Immature natural killer cell (primary cell): ENCODE results near the gene TCP11L2. TPM values are rescaled to one million over a fixed set of nuclear protein-coding genes. Genes with fewer than 3 reads are reported as not detected.

ENCODE experiments used
- DNase-seq, 3 donors: peaks; one replicate each; pipeline ENCODE4 v3.0.0; 2022; ENCODE audit warnings: mixed read lengths in 1 of 3
- H3K27ac Mint-ChIP-seq, 6 donors: one replicate each; pipeline ENCODE4 v1.8.0; 2020; ENCODE audit warnings: mixed read lengths in 6 of 6, mild to moderate bottlenecking in 5 of 6, inconsistent platforms in 4 of 6, moderate library complexity in 3 of 6
- H3K27me3 Mint-ChIP-seq, 3 donors: one replicate each; pipeline ENCODE4 v1.8.0; 2020 to 2021; ENCODE audit warnings: low read depth in 3 of 3, mild to moderate bottlenecking in 3 of 3, mixed read lengths in 3 of 3, moderate library complexity in 3 of 3, inconsistent platforms in 1 of 3
- H3K36me3 Mint-ChIP-seq, 3 donors: one replicate each; pipeline ENCODE4 v1.8.0; 2020; ENCODE audit warnings: mixed read lengths in 3 of 3, inconsistent platforms in 2 of 3, mild to moderate bottlenecking in 2 of 3
- H3K4me1 Mint-ChIP-seq, 2 donors: one replicate each; pipeline ENCODE4 v1.8.0; 2020; ENCODE audit warnings: inconsistent platforms in 2 of 2, mild to moderate bottlenecking in 2 of 2, mixed read lengths in 2 of 2, moderate library complexity in 1 of 2
- H3K4me3 Mint-ChIP-seq, 5 donors: one replicate each; pipeline ENCODE4 v1.8.0; 2020; ENCODE audit warnings: mild to moderate bottlenecking in 5 of 5, mixed read lengths in 5 of 5, inconsistent platforms in 3 of 5, moderate library complexity in 3 of 5
- H3K9me3 Mint-ChIP-seq, 6 donors: one replicate each; pipeline ENCODE4 v1.8.0; 2020; ENCODE audit warnings: mild to moderate bottlenecking in 6 of 6, mixed read lengths in 6 of 6, inconsistent platforms in 4 of 6, moderate library complexity in 3 of 6
- polyA plus RNA-seq, 3 donors: library from polyadenylated mRNA; unstranded; fragments of 300-500 nt; fragmentation: Illumina TruSeq; gene quantifications; one replicate each; pipeline ENCODE4 v1.2.3, GENCODE V29; 2021

TCP11L2 gene
- polyA plus RNA-seq, 3 donors from 2014 or later = 11.0 to 20.4 (median 18.1) TPM

DNA sequence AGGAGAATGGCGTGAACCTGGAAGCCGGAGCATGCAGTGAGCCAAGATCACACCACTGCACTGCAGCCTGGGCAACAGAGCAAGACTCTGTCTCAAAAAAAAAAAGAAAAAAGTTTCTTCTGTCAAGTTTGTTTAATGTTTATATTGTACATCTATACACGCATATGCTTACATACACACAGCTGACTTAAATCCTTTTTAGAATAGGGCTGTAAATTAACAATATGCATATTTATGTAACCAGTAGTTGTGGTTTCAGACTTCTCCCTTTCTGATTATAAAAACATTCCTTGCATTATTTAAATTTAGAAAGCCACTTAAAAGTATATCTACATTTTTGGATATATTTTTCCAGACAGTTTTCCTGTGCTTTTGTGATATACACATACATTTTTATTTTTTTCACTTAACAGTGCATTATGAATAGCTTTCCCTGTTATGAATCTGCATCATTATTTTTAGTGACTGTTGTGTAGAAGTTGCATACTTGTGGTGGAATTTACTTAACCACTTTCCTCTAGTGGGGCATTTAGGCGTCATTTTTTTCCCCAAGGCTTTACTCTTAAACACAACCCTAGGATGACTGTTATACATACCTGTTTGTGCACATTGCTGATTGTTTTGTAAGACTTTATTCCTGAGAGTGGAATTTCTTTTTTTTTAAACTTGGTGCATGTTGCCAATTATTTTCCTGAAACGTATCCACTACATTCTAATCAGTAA is 84.4 kb downstream of the TCP11L2 start:
- Mint-ChIP-seq H3K36me3 (peaks cover 10 to 25% (median 12%) of the 10 kb centered on the region in 3 donors), H3K9me3 (no peaks in the 10 kb centered on the region), H3K27ac (no peak overlapping the region), H3K4me3 (no peak overlapping the region), H3K4me1 (no peaks in the 10 kb centered on the region), H3K27me3 (no peaks in the 10 kb centered on the region)
- no peak for DNase-seq

DNA sequence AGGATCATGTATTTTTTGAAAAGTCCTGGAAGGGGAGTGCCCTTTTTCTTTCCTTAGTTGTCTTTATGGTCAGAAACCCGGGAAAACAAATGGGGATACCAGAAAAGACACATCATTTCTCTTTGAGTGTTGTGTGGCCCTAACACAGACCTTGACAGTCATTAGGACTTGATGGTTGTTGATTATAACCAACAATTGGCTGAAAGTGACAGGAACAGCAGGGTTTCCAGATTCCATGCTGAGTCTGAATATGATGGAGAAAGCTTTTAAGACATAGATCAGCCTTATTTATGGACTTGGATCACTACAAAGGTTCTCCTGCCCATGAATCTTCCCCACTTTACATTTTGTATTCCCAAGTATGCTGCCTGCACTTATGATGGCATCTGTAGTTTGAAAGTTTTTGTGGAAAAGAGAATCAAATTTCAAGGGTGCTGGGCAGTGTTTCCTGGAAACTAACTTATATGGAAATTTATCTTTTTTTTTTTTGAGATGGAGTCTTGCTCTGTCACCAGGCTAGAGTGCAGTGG is 85.4 kb downstream of the TCP11L2 start:
- Mint-ChIP-seq H3K27me3 (no peaks in the 10 kb centered on the region), H3K27ac (no peak overlapping the region), H3K4me3 (no peak overlapping the region), H3K9me3 (no peaks in the 10 kb centered on the region), H3K4me1 (no peaks in the 10 kb centered on the region), H3K36me3 (peaks cover 4 to 24% (median 8%) of the 10 kb centered on the region in 3 donors)
- no peak for DNase-seq

GRCh38 chr12:106389151-106389550 is 86.6 kb downstream of the TCP11L2 start:
- H3K36me3 Mint-ChIP-seq = peaks cover 7 to 31% (median 12%) of the 10 kb centered on the region in 3 donors
- no peak for DNase-seq
- H3K27ac Mint-ChIP-seq = no peak overlapping the region
- H3K4me1 Mint-ChIP-seq = no peaks in the 10 kb centered on the region
- no peaks in the 10 kb centered on the region for H3K27me3 Mint-ChIP-seq
- H3K4me3 Mint-ChIP-seq = no peak overlapping the region
- H3K9me3 Mint-ChIP-seq = no peaks in the 10 kb centered on the region

- Mint-ChIP-seq H3K27me3 (peaks cover 0 to 1% (median 0%) of the 10 kb centered on the region in 3 donors), H3K27ac (no peak overlapping the region), H3K9me3 (peaks cover 0 to 1% (median 0%) of the 10 kb centered on the region in 6 donors), H3K36me3 (peaks cover 16 to 52% (median 35%) of the 10 kb centered on the region in 3 donors), H3K4me1 (no peaks in the 10 kb centered on the region), H3K4me3 (no peak overlapping the region)
- no peak for DNase-seq
Observed at GRCh38 chr12:106392759-106393158, 90.2 kb downstream of the TCP11L2 start.

Other genes with a start within 250 kb of the TCP11L2 start
- 1 to 10 TPM in 1 of 3 donors, under 1 TPM in 2; 0.02 to 2.7 (median 0.68) TPM for gene NUAK1, start 163.8 kb upstream of the TCP11L2 start, polyA plus RNA-seq
- gene CKAP4, start 54.7 kb upstream of the TCP11L2 start, polyA plus RNA-seq = 1 to 10 TPM in 2 of 3 donors, under 1 TPM in 1; 0.65 to 2.7 (median 1.0) TPM
- 1 to 10 TPM in 2 of 3 donors, not detected in 1; 4.0 to 6.4 TPM for gene POLR3B, start 55.0 kb downstream of the TCP11L2 start, polyA plus RNA-seq